Uterus (tissue), 4 donors: Measurements from ENCODE around the gene MFN2. TPM values are rescaled to one million over a fixed set of nuclear protein-coding genes. Genes with fewer than 3 reads are reported as not detected.

Source experiments
- DNase-seq, 2 donors: peaks; one replicate each; pipeline ENCODE4 v3.0.0-alpha.2; 2019 to 2020
- H3K27ac ChIP-seq, 2 donors: fragments of 200-600 bp; sonication (generic); 1 replicate in 1 of 2; 2 replicates in 1 of 2; pipeline ENCODE4 v1.5.1; 2016 to 2018
- H3K27me3 ChIP-seq, 2 donors: fragments of 200-600 bp; sonication (generic); one replicate each; pipeline ENCODE4 v1.5.1; 2018 to 2019; ENCODE audit warnings: control low read depth in 1 of 2
- H3K36me3 ChIP-seq, 2 donors: fragments of 200-600 bp; sonication (generic); one replicate each; pipeline ENCODE4 v1.5.1; 2019; ENCODE audit warnings: control low read depth in 1 of 2
- H3K4me1 ChIP-seq, 2 donors: fragments of 200-600 bp; sonication (generic); one replicate each; pipeline ENCODE4 v1.5.1; 2018 to 2019; ENCODE audit warnings: control low read depth in 1 of 2
- H3K4me3 ChIP-seq, 2 donors: fragments of 200-600 bp; sonication (generic); 1 replicate in 1 of 2; 2 replicates in 1 of 2; pipeline ENCODE4 v1.5.1; 2018 to 2019; ENCODE audit warnings: mild to moderate bottlenecking in 1 of 2
- H3K9me3 ChIP-seq, 2 donors: fragments of 200-600 bp; sonication (generic); one replicate each; pipeline ENCODE4 v1.5.1; 2019; ENCODE audit warnings: control low read depth in 1 of 2
- POLR2A ChIP-seq, 2 donors: fragments of 450-650 bp; IDR thresholded peaks; one replicate each; pipeline ENCODE4 v1.6.1; 2016; ENCODE audit warnings: antibody characterized with exemption in 2 of 2, mild to moderate bottlenecking in 1 of 2, moderate library complexity in 1 of 2
- intact Hi-C: fragments of 100-400 bp; cut with DNase I; formaldehyde crosslinking; loops from one replicate; pipeline ENCODE4 v1.15.1; 2023; ENCODE audit warnings: low total_unique reads
- total RNA-seq, 4 donors: library from RNA; depleted of rRNA in 3 of 4; stranded (reverse); fragments of >200 nt in 3 of 4; gene quantifications; one replicate each; pipeline versions ENCODE4 v1.1.0 to v1.2.4, GENCODE V29; 2014 to 2023
- TF ChIP-seq, protein P1 (sequence below), 4 experiments: fragments of 200-600 bp in 2 of 4; fragments of 450-650 bp in 2 of 4; sonication (generic) in 2 of 4; IDR thresholded peaks; one replicate each; pipeline ENCODE4 v1.5.1; 2016 to 2019; ENCODE audit warnings: antibody characterized with exemption in 4 of 4, mild to moderate bottlenecking in 2 of 4, moderate library complexity in 1 of 4
- donor health status: DM: yes; HTN: yes; CAD: no.

MFN2 gene
- total RNA-seq, 4 donors from 2014 or later = 15.6 to 69.5 (median 35.1) TPM

- H3K4me1 ChIP-seq = no peaks in the 10 kb centered on the region
- H3K27me3 ChIP-seq = no peaks in the 10 kb centered on the region
- H3K9me3 ChIP-seq = no peaks in the 10 kb centered on the region
- H3K4me3 ChIP-seq = no peak overlapping the region
- H3K36me3 ChIP-seq = no peaks in the 10 kb centered on the region
- H3K27ac ChIP-seq = no peak overlapping the region
- intact Hi-C loops = no loop called here
- TF ChIP-seq, protein P1, sequence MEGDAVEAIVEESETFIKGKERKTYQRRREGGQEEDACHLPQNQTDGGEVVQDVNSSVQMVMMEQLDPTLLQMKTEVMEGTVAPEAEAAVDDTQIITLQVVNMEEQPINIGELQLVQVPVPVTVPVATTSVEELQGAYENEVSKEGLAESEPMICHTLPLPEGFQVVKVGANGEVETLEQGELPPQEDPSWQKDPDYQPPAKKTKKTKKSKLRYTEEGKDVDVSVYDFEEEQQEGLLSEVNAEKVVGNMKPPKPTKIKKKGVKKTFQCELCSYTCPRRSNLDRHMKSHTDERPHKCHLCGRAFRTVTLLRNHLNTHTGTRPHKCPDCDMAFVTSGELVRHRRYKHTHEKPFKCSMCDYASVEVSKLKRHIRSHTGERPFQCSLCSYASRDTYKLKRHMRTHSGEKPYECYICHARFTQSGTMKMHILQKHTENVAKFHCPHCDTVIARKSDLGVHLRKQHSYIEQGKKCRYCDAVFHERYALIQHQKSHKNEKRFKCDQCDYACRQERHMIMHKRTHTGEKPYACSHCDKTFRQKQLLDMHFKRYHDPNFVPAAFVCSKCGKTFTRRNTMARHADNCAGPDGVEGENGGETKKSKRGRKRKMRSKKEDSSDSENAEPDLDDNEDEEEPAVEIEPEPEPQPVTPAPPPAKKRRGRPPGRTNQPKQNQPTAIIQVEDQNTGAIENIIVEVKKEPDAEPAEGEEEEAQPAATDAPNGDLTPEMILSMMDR (IDR thresholded peaks at IDR 0.05) = no peak
- DNase-seq = no peak
Measured at GRCh38 chr1:12009318-12009947, 29.2 kb downstream of the MFN2 start.

GRCh38 chr1:12010746-12011570 lies 30.7 kb downstream of the MFN2 start:
- TF ChIP-seq POLR2A (IDR thresholded peaks at IDR 0.05) = no peak
- TF ChIP-seq, protein P1 (IDR thresholded peaks at IDR 0.05) = no peak
- Histone ChIP-seq H3K27ac (no peak overlapping the region), H3K9me3 (no peaks in the 10 kb centered on the region), H3K36me3 (no peaks in the 10 kb centered on the region), H3K27me3 (no peaks in the 10 kb centered on the region), H3K4me3 (no peak overlapping the region), H3K4me1 (no peaks in the 10 kb centered on the region)
- intact Hi-C loops = no loop called here
- no peak for DNase-seq

DNA sequence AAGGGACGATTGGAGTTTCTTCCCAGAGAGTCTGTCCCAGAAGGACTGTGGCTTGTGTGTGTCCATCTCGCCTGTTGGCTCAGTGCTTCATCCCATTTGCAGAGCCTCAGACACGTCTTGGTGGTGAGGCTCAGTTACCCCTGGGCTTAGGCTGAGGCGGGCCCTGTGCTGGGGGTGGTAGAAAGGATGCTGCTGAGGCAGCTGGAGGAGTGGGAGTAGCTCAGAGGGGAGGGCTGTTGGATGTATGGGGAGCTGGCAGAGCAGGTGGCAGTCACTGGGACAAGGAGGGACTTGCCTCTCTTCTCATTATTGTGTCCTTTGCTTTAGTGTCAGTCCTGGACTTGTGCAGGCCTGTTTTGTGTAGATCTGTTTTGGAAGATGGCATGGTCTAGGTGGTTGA lies 31.8 kb downstream of the MFN2 start:
- no peaks in the 10 kb centered on the region for H3K9me3 ChIP-seq
- no peak overlapping the region for H3K4me3 ChIP-seq
- no peak for DNase-seq
- intact Hi-C loops = no loop called here
- H3K36me3 ChIP-seq = no peaks in the 10 kb centered on the region
- H3K4me1 ChIP-seq = no peaks in the 10 kb centered on the region
- no peak overlapping the region for H3K27ac ChIP-seq
- H3K27me3 ChIP-seq = no peaks in the 10 kb centered on the region
- TF ChIP-seq, protein P1 (IDR thresholded peaks at IDR 0.05) = no peak
- no peak for TF ChIP-seq POLR2A (IDR thresholded peaks at IDR 0.05)

DNA sequence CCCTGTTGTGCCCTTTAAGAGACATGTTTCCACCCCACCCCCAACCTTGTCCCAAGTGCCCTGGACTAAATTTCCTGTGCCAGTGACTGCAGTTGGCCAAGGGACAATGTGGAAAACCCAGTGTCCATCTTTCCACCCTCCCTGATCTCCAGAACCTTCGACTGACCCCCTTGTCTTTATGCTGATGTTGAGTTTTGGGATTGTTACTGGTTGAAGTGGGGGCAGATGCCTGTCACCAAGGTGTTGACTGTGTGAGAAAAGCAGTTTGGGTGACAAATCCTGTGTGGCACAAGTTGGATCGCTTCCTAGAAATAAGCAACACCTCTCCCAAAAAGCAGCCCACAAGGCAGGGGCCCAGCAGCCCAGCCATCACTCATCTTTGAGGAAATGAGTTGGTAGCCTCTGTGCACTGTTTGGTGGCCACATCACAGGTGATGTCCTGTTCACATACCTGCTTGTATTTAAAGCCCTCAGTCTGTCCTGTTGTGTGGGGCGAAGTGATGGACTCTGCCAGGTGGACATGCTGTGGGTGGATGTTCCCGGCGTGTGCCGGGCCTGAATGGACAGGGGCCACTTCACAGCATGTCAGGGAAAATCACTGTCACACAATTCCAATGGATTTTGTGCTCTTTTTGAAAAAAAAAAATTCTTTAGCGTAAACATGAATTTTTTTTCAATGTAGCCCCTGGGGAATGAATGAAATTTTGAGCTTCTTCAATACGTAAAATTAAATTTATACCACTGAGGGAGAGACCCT lies 32.5 kb downstream of the MFN2 start:
- no peaks in the 10 kb centered on the region for H3K27me3 ChIP-seq
- no peak overlapping the region for H3K4me3 ChIP-seq
- intact Hi-C loops = no loop called here
- H3K9me3 ChIP-seq = no peaks in the 10 kb centered on the region
- TF ChIP-seq POLR2A (IDR thresholded peaks at IDR 0.05) = no peak
- TF ChIP-seq, protein P1 (IDR thresholded peaks at IDR 0.05) = no peak
- no peak for DNase-seq
- H3K4me1 ChIP-seq = no peaks in the 10 kb centered on the region
- no peaks in the 10 kb centered on the region for H3K36me3 ChIP-seq
- no peak overlapping the region for H3K27ac ChIP-seq
